Dedifferentiated amniotic fluid mesenchymal stem cell (primary cell): ENCODE data around the gene CFAP74.

Experiments
- DNase-seq: peaks from one replicate; pipeline ENCODE4 v3.0.0-alpha.2; 2016; ENCODE audit errors: extremely low spot score

The CFAP74 gene, protein sequence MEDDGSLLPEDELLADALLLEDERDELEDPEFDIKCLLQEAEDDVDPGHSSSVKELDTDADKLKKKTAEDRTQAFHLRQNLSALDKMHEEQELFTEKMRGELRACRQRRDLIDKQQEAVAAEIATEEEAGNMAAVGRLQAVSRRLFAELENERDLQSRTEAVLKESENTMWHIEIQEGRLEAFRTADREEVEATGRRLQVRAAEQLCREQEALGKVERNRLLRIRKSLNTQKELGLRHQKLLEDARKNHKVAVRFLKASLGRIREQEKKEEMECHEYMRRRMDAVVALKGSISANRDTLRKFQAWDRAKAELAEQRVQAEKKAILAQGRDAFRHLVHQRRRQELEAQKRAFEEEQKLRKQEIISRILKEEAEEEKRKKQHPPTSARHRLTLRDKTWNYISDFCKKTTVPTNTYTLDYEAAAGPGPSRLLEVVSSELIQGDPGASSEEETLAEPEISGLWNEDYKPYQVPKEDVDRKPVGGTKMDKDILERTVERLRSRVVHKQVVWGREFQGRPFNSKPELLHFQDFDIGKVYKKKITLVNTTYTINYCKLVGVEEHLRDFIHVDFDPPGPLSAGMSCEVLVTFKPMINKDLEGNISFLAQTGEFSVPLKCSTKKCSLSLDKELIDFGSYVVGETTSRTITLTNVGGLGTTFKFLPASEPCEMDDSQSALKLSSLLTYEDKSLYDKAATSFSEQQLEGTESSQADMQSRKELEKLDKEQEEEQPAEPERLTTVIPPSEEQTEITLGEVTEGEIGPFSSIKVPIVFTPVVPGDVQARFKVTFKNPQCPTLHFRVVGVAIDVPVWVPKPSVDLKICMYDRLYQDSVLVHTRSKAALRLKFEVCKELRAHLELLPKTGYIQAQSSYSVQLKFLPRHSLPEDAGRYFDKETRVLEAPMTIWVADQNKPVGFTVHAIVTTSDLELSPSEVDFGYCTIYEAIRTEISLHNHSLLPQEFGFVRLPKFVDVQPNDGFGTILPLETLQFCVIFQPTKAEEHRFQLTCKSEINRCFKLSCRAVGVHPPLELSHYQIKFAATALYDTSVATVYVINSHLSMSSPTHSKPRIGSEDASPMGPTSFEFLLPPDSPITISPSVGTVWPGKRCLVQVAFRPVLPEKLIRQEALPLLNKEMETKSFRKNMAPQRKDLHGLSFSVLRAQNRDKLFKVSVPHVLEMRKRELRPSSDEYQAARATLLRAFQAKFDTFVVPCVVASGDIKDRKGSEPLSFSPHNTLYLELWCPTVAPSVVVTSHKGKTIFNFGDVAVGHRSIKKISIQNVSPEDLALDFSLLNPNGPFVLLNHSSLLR (N-terminal part only)

DNA sequence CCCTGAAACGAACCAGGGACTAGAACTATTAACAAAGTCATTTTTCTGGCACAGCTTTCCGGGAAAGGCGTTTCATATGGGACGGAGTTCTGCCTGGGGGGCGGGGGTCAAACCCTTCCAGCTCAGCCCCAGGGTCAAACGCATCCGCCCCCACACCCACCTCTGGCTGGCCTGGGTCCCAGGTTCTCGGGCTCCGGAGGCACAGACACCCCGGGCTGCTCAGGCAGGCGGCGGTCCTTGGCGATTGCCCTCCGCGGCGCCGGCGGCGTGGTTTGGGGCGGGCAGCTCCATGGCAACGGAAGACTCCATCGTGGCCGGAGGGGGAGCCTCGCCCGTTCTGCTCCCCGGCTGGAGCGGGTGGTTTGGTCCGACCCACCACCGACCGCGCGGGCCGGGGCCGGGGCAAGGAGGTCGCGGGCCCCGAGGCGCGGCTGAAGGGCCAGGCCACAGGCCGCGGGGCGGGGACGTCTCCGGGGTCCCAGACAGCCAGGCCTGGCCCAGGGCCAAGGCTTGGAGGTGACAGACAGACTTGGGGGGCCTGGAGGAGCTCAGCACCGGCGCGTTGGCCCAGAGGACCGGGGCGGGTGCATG lies at the start of gene CFAP74:
Gene CFAP74, minus strand, starts transcription at position 246 of the 591 bp plus-strand sequence. CDS start 12,830 bp downstream, outside the sequence.
- DNase-seq, result no peak

DNA sequence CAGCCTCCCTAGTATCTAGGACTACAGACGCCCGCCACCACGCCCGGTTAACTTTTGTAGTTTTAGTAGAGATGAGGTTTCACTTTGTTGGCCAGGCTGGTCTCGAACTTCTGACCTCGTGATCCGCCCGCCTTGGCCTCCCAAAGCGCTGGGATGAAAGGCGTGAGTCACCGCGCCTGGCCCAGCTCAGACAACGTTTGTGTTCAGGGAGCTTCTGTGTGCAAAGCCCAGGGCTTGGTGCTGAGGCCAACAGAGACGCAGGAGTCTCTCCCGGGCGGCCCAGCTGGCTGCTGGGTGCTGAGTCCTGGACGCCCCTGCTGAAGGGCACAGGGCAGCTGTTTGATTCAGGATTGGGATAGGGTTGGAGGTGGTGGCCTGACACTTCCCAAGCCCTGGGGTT lies 49.6 kb upstream of the CFAP74 start:
- no peak for DNase-seq

DNA sequence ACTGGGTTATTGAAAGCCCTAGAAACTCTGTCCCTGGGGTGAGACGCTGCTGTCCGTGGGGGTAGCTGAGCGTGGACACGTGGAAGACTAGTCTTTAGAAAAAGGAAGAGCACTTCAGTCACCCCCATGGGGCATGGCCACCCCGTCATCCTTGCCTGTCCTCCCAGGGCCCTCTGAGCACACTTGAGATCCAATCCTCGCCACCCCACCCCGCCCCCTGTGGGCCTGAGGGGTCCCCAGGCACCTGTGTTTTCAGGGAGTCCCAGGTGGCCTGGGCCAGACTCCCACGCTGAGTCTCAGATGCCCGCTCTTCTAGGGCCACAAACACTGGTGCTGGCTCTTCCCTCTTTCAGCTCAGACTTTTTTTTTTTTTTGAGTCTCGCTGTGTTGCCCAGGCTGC lies 49.2 kb upstream of the CFAP74 start:
- no peak for DNase-seq

DNA sequence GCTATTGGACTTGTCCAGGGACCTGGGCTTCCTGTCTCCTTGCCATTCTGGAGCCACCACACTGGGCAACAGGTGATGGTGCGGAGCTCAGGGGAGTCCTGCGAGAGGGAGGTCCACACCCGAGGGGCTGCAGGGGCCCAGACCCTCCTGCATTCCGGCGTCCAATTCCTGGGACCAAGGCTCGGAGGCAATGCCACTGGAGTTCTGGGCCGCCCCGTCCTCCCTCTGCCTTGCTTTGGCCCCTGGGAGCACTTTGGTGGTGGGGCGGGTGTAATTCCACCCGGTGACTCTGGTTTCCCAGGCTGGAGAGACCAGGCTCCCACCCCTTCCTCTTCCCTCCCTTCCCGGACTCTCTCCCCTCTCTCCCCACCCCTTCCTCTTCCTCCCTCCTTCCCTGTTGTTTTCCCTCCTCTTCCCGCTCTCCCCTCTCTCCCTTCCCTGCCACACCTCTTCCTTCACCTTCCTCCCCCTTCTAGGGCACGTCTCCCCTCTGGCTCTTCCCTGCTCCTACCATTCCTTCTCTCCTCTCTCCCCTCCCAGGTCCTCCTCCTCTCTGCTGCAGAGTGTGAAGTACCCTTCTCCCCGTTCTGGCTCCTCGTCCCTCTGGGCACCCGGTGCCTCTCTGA lies 48.6 kb upstream of the CFAP74 start:
- no peak for DNase-seq

DNA sequence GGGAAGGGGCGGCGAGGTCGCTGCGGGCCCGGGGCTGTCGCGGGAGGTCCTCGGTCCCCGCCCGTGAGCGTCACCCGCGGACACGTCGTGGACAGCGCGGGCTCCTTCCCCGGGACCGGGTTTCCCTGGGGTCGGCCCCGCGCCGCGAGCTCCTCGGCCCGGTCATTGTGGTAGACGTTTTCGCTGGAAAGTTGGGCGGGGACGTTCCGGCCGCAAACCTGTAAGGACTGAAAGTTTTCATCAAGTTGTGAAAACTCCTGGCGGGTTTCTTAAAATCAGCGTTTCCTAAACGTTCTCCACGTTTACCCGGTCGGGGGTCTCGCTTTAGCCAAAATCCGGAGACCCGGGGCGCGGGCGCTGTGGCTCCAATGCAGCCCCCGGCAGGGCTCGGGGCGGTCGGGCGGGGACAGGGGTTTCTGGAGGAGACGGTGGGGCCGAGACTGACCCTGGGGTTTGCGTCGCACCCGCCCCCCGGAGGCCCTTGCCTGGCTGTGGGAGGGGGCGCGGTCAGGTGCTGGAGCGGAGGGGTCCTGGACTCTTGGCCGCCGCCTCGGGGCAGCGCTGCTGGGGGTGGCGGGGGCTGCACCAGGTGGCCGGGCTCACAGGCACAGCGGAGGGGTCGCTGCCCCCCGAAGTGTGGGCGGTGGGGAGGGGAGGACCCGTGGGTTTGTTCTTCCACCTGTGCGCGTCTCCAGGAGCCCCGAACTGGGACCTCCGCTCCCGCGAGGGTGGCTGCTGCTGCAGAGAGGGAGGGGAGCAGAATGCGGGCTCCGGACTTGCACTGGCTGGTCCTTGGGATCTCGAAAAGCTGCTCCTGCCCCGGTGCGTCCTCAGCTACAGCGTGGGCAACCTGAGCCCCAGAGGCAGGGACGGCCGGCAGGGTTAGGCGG lies 47.5 kb upstream of the CFAP74 start:
- no peak for DNase-seq

DNA sequence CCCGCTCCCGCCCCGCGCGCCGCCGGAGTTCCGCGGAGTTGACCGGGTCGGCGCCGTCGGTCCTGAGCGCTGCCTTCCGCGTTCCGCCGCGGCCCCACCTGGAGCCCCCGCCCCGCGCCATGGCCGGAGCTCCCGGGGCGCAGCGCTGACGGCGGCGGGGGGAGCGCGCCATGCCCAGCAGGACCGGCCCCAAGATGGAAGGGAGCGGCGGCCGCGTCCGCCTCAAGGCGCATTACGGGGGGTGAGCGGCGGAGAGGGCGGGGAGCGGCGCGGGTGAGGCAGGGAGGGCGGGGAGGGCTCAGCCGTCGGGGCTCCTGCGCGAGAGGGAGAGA lies 46.8 kb upstream of the CFAP74 start:
- no peak for DNase-seq

DNA sequence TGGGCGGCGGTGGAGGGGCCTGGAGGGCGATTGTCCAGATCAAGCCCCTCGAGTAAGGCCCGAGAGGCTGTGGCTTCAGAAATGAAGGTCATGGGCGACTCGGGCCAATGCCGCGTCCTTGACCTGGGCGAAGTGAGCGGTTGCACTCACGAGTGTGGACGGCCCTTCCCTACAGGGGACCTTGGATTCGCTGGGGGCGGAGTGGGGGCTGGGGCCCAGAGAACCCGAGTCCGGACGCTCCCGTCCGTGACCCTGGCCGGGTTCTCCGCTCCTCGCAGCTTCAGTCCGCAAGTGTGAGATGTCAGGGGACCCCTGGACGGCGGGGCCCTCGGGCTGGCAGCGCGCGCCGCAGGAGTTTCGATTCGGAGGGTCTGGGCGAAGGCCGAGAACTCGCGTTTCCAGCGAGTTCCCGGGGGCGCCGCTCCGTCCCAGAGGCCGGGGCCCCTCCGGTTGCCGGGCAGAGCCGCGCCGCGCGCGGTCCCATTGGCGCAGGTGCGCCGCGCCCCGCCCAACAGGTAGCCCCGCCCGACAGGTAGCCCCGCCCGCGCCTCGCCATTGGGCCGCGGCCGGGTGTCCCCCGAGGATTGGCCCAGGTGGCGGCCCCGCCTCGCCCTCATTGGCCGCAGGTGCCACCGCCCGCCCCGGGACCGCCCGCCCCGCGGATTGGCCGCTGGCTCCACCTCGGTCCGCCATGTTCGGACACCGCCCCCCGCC lies 46.3 kb upstream of the CFAP74 start, which contains the start of gene PRKCZ:
Gene PRKCZ, plus strand, starts transcription at position 694 of the 714 bp plus-strand sequence. CDS start 220 bp downstream, outside the sequence.
- DNase-seq, result no peak

DNA sequence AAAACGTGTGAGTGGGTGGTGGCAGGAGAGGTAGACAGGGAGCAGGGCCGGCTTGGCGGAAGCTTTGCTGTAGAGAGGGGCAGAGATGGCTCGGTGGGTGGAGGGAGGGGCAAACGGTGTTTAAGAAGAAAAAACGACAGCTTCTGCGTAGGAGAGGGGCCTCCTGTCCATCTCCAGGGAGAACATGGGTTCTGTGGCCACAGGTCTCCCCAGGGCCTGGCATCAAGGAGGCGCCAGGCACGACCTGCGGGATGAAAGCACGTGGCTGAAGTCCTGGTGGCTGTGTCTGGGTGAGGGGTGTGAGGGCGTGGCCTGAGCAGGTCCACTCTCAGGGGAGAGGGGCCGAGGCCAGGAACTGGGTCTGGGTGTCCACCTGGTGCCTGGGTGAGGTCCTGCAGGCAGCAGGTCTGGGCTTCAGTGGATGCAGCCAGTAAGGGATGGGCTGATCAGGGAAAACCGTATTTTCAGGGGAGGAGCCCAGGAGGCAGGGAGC lies 45.7 kb upstream of the CFAP74 start:
- DNase-seq, result no peak

DNA sequence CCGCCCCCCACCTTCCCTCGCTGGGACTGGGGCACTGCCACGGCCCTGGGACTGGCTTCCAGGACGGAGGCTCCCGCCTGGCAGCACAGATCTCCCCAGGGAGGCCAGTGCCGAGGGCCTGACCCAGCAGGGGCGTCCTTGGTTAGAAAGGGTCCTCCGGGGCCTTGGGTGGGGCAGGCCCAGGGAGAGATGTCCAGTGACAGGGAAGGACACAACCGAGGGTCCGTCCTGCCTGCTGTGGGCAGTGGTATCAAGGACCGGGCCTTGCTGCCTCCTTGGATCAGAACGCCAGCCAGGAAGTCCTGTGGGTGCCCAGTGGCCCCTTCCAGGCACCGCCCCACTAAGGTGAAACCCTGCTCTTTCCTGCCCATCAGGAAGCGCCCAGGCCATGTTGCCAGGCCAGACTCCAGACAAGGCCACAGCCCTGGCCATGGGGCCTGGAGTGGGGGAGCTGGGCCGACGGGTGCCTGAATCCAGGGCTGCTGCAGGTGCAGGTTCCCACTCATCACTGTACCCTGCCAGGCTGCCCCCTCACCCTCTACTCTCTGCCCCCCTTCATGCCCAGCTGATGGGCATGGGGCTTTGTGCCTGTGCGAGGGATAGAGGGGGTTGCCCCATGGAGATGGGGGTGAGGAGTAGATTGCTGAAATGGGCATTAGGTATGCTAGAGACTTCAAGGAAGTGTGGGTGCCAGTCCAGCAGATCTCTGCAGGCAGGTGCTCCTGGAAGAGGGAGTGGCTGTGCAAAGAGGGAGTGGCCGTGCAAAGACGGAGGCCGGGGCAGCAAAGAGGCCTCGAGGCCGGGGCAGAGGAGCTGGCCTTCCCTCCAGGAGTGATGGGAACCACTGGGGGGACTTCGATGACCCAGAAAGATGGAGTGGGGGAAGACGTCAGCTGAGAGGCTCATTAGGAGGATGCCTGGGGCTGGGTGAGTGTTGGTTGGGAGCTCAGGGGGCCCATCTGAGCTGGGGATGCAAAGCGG lies 44.5 kb upstream of the CFAP74 start:
- DNase-seq, result no peak

DNA sequence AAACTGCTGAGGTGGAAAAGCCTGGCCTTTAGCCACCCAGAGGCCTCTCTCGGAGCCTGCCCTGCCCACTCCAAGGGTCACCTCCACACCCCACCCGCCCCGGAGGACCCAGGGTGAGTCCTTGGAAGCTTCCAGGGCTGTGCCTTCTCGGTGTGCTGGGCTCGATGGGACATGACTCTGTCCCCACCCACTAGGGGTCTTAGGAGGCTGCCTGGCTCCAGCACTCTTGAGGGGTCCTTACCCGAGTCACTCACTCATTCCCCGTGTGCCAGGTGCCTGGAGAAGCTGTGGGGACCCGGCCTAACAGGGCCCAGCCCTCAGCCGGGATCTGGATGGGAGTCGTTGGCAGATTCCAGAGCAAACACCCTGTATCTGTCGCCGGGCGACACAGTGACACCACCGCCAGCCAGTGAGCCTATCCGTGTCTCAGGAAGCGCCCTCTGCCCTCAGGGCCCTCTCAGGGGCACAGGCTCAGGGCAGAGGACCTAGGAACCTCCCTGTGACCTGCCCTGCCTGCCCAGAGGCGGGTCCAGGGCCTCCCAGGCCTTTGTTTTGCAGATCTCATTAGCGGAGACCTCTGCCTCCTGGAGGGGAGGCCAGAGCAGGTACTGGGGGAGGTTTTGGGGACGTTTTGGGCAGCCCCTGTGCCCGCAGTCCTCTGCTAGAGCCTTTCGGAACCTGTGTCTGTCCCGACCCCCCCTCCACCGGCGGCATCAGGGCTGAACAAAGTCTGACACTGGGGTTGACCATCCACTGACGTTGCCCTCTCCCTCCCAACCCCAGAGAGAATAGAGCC lies 43.6 kb upstream of the CFAP74 start:
- no peak for DNase-seq

DNA sequence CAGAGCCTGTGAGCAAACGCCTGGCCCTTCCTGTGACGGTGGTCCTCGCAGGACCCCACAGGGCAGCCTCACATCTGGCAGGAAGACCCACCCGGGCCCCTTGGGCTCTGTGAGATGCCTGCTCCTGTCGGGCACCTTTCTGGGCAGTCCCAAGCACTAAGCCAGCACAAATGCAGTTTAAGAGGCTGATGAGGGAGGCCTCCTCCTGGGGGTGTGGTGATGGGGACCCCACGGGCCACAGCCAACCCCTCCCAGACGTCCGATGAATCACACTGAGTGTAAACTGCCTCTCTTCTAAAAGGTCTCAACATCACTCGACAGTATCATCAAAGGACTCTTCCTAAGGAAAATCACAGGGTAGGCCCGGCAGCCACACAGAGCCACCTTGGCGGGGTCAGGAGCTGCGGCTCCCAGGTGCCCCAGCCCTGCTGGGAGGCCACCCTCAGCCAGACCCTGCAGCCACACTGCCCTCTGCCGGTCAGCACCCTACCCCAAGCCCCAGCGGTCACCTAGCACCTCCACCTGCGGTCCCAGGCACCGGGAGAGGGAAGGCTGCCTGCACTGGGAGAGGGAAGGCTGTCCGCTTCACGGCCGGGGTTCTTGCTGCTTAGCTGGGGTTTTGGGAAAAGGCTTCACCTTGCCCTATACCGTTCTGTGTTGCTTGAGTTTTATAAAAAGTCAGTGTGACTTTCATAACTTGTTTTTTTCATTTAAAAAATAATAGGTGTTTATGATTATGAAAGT lies 42.8 kb upstream of the CFAP74 start:
- DNase-seq, result no peak

DNA sequence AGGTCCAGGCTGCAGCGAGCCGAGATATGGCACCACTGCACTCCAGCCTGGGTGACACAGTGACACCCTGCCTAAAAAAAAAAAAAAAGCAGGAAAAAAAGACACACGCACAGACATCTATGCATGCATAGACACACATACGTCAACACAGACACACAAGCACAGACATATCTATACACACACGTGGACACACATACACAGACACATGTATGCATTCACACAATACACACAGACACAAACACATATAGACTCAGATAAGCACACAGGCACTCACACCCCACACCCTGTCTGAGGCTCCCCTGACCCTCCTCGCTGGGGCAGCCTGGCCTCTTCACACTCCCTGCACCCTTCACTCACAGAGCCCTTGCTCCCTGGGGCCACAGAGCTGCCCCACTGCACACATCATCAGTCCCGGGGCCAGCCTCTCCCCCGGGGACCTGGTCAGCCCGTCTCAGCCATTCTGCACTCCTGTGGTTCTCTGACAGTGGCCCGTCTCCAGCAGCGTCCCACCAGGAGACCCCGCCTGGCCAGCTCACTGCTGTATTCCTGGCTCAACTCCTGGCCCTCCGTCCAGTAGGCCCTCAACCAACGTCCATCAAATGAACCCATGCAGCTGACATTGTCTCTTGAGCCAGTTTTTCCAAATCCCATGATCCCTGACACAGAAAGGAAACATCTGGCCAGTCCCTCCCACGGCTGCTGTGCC lies 42.0 kb upstream of the CFAP74 start:
- DNase-seq, result no peak

DNA sequence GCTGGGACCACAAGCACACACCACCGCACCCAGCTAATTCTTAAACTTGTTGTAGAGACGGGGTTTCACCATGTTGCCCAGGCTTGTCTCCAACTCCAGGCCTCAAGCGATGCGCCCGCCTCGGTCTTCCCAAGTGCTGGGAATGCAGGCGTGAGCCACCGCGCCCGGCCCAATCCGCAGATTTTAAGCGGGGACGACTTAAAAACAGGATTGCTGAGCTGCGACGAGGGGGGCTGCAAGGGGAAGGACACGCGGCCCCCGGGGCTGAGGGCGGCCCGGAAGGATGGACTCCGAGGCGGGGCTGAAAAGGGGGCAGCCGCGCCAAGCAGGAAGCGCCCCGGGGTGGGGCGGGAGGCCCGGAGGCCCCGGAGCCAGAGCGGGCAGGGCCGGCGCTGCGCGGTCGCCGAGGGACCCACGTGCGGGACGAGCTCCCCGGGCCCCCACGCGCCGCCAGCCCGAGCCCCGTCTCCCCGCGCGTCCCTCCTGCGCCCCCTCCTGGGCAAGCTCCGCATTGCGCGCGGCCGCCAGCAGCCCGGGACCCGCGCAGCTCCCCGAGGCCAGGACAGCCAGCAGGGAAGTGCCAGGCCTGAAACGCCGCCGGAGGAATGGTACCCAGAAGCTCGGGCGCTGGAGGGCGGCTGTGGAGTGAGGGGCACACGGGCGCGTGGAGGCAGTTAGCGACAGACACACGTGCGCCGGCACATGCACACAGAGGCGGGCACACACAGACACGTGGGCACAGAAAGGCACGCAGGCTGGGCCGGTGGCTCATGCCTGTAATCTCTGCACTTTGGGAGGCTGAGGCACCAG lies 41.1 kb upstream of the CFAP74 start:
- peak; percentile 26 for DNase-seq

DNA sequence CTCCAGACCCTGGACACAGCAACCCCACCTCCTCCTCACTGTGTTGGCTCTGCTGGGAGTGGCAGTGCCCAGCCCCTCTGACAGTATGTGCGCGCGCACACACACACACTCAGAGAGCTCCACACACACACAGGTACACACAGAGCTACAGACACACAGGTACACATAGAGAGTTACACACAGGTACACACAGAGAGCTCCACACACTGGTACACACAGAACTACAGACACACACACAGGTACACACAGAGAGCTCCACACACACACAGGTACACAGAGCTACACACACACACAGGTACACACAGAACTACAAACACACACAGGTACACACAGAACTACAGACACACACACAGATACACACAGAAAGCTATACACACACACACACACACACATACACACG lies 40.3 kb upstream of the CFAP74 start:
- DNase-seq, result no peak
